Colon (tissue), 2 donors: ENCODE measurements around the gene IFNGR2.
"Not testable (repeated sequence)": the region's sequence is repeated elsewhere in the genome, so short reads cannot be mapped to it uniquely, and the experiment has no call there.

Source experiments
- FAIRE-seq: peaks from 2 replicates; lab custom pipeline; 2012; peaks lifted over from hg19 to GRCh38; lab: Jason Lieb, UNC
- donor health status: control.
- donor health status: control.

Gene IFNGR2

DNA sequence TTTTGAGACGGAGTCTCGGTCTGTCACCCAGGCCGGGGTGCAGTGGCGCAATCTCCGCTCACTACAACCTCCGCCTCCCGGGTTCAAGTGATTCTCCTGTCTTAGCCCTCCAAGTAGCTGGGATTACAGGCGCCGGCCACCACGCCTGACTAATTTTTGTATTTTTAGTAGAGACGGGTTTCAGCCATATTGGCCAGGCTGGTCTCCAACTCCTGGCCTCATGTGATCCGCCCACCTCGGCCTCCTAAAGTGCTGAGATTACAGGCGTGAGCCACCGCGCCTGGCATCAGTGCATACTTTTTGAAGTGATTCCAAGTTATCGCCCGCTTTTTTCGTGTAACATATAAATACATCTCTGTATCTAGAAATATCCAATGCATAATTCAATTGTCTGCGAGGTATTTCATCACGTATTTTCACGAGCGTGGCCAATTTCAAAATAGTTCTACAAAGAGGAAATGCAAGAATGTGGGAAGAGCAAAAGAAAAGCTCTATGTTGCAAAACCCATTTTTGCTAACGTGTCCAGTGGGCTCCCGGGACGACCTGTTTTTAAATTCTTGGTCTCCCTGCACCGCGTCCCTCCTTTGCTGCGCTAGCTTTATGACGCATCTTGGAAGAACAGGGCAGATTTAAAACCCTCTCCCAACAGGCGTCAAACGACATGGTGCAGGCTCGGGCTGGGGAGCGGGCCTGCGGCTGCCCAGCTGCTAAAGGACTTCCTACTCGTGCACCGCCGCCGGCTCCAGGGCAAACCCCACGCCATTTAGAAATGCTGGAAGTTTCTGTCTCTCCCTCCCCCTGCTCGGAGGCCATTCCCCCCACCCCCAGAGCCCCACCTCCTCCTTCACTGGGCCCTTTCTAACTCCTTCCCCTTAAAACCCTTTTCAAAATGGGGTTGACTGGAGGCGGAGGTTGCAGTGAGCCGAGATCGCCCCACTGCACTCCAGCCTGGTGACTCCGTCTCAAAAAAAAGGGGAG lies 923 bp upstream of the IFNGR2 start:
- FAIRE-seq, result no peak

DNA sequence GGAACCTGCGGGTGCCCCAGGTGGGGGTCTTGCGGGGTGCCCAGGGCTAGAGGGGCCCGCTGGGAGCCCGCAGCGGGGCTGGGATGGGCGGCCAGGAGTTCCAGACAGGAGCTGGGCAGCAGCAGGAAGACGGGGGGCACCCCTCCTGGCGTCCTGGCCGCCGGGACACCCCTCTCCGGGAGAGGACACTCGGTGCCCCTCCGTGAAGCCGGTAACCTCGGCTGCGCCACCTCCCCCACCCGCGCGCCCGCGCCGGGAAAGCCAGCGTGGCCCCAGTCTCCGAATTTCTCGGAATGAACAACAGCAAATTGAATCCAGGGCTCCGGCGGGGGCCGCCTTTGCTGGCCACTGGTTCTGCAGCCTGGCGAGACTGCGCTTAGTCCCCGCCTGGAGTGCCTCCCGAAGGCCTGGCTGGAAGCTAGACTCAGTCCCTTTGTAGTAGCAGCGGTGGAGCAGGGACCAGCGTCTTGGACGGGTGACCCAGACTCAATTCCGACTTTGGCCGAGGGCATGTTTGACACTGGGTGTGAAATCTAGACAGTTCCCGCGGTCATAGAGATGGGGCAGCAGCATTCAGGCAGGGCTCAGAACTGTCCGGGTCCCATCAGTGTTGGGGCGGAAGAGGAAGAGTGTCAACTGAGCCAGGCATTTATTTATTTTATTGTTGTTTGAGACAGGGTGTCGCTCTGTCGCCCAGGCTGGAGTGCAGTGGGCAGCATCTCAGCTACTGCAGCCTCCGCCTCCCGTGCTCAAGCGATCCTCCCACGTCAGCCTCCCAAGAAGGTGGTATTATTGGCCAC lies 773 bp downstream of the IFNGR2 start:
- FAIRE-seq, result no peak

DNA sequence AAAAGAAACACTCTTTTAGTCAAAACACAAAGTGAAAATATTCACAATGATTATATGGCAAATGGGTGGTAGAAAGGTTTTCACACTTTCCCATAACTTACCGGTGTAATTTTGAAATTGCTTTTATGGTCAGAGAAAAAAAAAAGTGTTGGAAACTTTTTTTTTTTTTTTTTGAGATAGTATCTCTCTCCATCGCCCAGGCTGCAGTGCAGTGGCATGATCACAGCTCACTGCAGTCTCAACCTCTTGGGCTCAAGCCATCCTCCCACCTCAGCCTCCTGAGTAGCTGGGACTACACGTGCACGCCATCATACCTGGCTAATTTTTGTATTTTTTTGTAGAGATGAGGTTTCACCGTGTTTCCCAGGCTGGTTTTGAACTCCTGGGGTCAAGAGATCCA lies 3.3 kb downstream of the IFNGR2 start:
- FAIRE-seq, result no peak

DNA sequence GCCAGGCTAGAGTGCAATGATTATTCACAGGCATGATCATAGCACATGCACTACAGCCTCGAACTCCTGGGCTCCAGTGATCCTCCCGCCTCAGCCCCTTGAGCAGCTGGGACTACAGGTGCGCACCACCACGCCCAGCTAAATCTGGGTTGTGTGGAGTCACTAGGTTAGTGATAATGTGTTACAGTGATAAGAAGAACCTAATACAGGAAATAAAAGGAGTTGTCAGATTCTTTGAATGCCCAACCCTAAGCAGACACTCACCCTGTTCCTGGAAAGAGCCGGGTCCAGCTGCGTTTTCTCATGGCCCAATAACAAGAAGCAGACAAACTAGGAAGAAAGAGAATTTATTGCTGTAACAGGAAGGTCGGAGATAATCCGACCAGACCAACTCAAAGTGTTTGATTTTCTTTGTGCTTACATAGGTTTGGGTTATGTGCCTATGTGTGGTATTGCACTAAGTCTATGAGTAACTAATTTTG lies 8.8 kb downstream of the IFNGR2 start:
- no peak for FAIRE-seq

DNA sequence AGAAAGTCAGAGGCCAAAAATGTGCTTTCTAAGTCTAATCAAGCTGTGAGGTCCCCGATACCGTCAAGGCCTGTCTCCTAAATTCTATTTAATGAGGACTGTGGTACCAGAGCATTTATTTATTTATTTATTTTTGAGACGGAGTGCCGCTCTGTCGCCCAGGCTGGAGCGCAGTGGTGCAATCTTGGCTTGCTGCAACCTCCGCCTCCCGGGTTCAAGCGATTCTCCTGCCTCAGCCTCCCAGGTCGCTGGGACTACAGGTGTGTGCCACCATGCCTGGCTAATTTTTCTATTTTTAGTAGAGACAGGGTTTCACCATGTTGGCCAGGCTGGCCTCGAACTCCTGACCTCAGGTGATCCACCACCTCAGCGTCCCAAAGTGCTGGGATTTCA lies 9.2 kb downstream of the IFNGR2 start:
- not testable (repeated sequence) for FAIRE-seq

DNA sequence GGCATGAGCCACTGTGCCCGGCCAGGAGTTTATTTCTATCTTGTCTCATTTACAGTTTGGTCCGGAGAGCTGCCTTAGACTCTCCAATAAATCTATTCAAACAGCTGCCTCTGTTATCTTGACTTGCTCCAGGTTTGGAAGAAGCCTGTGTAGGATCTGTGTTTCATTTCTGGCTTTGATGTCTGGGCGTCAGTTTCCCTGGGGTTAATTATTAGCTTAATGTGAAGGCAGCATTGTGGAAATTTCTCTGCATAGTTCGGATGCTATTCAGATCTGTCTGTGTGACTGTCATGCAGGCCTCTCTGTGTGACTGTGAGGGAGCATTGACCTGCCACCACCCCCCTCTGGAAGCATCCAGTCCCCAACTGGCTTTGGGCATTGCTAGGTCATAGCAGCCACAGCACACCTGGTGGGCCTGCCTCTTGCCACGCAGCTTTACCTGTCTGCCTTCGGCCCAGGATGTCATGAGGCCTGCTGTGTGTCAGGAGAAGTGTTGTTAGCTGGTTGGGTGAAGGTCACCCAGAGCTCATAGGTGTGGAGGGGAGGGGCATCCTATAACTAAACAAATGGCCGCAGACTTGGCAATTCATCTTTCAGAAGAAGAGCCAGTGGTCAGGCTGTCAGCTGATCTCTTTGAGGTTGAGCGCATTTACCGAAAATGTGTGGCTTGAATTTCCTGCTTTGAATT lies 9.8 kb downstream of the IFNGR2 start:
- no peak for FAIRE-seq

DNA sequence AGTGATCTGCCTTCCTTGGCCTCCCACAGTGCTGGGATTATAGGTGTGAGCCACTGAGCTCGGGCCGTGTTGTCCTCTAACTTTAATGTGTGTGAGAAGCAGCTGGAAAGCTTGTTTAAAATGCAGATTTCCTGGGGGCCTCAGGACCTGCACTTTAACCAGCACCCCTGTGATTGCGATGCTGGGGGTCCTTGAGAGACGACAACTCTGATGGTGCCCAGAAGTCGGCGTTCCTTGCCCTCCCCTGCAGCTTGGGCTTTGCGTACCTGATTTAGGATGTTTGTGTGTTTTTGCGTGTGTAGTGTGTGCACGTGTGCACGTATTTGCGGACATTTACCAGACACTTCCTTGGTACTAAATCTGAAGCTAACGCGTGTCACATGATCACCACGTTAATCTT lies 10.9 kb downstream of the IFNGR2 start:
- FAIRE-seq, result no peak

DNA sequence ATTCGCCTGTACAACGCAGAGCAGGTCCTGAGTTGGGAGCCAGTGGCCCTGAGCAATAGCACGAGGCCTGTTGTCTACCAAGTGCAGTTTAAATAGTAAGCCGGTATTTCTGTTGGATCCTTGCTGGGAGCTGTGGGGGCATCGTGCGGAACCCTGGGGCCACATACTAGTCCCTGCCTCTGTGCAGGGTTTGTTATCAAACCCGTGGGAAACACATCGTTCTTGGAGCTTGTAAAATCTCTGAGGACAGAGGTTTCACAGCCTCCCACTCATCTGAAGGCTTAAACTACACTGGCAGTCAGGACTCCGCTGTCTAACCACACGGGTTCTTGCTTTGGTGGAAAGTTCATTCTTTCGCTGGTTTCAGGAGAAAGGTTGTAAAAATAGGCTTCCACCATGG lies 11.7 kb downstream of the IFNGR2 start:
- no peak for FAIRE-seq

DNA sequence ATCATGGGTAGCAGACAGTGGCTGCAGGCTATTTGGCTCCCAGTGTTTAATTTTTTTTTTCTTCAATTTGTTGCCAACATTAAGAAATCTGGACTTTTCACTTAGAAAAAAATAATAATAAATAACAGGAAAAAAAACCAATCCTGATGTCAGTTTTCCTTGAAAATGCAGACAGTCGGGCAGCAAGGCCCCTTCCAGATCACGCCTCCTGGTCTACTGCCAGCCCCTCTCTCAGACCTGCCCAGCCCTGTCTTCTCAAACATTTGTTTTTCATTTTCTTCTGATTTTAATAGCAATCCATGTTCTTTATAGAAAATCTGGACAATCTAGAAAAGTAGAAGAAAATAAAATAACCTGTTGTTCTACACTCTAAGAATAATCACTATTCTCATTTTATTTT lies 15.5 kb downstream of the IFNGR2 start:
- FAIRE-seq, result no peak

DNA sequence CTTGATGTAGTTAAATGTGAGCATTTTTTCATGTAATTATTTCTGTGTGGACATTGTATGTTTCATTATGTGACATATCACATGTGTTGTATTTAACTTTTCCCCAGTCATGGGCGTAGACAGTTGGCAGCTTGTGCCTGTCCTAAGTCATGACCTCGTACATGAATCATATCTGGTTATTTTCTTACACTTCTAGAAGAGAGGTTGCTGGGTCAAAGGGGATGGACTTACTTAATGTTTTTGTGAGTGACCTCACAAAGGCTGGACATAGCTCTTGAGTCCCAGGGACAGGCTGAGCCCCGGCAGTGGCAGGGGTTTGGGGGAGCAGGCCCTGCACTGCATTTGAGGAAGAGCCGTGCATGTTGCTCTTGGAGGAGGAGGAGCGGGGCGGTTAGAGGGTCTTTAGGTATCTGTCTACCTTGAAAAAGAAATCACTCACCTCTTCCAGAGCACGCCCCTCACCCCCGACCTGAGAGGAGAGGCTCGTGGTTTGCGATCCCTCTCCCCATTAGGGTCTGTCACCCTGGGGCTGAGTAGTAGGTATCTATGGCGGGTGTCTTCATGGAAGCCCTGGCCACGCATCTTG lies 16.4 kb downstream of the IFNGR2 start:
- no peak for FAIRE-seq

DNA sequence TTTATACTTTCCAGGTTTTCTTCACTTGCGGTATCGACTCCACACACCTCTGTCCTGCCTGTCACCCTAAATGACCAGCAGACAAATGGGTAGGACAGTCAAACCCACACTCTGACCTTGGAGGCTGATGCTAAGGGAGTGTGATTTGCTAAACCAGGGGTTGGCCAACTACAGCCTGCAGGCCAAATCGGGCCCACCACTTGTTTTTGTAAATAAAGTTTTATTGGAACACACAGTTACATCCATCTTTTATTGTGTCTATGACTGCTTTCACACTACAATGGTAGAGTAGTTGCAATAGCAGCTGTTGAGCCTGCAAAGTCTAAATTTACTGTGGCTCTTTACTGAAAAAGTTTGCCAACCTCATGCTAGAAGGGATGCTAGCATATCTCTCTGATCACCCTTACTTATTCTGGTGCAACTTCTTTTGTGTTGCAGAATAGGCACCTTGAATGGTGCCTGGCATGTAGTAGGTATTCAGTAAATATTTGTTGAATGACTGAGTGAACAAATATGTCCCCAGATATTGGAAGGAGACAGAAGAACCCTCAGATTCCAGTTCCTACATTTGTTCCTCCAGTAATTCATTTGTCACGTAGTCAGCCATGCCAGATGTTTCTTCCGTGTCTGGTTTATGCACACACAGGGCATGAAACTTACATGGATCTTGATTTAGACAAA lies 18.6 kb downstream of the IFNGR2 start:
- FAIRE-seq, result no peak

DNA sequence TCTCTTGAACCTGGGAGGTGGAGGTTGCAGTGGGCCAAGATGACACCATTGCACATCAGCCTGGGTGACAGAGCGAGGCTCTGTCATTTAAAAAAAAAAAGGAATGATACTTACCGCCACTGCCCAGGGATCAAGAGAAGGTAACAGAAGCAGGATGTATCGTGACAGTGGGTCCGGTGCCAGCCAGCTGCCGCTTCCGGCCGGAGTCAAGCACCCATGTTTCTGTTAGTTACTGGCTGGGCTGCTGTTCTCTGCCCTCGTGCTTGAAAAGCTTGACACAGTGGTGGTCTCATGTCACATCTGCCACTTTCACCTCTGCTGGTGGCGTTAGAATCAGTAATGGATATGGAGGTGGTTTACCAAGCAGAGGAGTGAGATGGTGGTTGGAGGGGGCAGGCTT lies 21.0 kb downstream of the IFNGR2 start:
- FAIRE-seq, result no peak

DNA sequence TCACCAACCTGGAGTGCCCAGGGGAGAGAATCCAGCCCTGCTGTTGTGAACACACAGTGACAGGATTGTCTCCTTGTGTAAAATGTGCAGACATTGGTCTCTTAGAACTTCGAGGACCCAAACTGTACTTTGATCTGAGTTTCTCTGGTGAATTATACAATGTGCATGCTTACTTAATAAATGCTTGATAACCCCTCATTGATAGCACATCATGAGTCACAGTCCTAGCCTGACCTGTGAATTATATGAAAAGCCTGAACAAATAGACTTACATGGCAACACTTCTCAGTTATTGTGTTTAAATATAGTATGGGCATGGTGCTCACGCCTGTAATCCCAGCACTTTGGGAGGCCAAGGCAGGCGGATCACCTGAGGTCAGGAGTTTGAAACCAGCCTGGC lies 22.6 kb downstream of the IFNGR2 start:
- no peak for FAIRE-seq

DNA sequence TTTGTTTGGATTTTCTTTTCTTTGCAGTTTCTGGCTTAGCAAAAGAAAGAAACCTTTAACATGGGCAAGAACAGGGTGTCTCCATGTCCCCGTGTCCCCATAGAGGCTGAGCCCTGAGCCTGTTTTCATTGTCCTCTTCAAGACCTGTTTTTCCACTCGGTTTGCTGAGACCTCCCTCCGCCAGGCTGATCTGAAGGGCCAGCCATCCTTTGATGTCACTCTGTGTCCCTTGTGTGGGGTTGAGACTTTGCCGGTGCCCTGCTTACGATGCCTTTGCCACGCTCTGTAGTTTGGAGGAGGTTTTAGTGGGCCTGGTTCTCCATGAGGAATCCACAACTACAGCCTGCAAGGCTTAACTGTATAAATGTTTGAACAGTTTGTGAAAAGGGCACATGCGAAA lies 23.8 kb downstream of the IFNGR2 start:
- no peak for FAIRE-seq

DNA sequence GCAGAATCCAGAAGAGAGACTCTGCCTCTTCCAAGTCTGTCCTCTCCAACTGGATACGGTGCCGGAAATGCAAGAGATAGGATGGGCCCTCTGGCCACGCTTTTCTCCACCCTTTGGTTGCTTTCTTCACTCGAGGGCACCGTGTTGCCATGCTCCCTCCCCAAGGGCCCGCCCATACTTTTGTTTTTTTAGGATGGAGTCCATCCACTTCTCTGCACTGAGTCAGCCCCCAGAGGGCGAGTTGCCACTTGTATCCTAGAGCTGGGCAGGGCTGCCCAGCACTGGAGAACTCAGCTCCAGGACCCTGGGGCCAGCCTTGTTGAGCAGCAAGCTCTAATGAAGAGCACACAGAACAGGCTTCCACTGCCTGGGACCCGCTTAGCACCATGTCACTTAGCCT lies 25.5 kb downstream of the IFNGR2 start:
- no peak for FAIRE-seq

DNA sequence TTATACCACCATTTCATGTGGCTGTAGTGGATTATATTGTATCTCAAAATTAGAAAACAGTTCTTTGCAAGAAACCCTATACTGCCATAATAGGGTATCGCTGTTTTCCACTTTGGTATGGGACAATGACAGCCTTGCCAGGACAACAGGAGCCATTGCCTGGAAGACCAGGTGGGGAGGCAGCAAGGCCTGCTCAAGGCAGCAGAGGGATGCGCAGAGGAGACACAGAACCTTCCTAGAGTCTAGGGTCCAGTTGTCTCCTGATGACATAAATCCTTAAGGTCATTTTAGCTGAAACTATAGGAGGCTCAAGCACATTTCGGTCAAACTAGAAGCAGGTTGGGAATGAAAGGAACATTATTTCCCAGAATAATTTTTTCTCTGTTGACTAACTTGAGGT lies 27.6 kb downstream of the IFNGR2 start:
- no peak for FAIRE-seq

DNA sequence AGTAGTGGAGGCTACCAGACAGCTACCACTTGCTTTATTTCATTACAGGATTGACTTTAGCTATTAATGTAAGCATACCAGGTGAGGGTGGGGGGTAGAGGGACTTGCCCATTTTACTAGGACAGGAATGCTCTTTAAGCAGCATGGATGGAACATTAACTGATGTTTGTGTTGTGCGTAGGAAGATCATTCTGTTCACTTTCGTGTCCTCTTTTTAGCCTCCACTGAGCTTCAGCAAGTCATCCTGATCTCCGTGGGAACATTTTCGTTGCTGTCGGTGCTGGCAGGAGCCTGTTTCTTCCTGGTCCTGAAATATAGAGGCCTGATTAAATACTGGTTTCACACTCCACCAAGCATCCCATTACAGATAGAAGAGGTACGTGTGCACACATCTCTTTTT lies 29.3 kb downstream of the IFNGR2 start:
- no peak for FAIRE-seq

DNA sequence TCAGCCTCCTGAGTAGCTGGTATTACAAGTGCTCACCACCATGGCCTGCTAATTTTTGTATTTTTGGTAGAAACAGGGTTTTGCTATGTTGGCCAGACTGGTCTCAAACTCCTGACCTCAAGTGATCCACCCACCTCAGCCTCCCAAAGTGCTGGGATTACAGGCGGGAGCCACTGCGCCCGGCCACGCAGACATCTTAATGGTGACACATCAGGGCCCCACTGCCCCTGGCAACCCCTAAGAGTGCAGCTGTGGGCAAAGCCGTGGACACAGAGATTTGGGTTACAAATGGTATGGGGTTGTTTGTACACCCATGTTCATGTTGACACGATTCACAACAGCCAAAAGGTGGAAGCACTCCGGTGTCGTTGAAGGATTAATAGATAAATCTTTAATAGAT lies 29.8 kb downstream of the IFNGR2 start:
- FAIRE-seq, result no peak

DNA sequence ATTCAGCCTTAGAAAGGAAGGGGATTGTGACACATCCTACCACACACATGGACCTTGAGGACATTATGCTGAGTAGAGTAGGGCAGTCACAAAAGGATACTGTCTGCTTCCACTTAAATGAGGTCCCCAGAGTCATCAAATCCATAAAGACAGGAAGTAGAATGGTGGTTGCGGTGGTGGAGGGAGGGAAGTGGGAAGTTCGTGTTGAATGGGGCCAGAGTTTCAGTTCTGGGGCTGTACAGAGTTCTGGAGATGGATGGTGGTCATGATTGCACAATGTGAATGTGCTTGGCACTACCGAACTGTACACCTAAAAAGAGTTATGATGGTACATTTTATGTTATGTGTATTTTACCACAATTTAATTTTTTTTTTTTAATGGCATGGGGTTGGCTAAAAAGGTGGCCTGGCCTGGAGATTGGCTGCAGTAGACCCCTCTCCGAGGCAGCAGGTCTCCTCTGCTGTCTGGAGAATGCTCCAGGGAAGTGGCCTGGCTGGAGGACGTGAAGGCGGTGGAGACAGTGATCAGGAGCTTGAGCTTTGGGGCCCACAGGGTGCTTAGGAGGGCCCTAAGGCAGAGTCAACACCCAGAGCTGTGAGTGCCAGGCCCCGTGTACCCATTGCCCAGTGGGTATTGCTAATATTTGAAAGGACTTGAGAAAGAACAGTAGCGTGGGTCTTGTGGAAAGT lies 30.4 kb downstream of the IFNGR2 start:
- FAIRE-seq, result no peak

DNA sequence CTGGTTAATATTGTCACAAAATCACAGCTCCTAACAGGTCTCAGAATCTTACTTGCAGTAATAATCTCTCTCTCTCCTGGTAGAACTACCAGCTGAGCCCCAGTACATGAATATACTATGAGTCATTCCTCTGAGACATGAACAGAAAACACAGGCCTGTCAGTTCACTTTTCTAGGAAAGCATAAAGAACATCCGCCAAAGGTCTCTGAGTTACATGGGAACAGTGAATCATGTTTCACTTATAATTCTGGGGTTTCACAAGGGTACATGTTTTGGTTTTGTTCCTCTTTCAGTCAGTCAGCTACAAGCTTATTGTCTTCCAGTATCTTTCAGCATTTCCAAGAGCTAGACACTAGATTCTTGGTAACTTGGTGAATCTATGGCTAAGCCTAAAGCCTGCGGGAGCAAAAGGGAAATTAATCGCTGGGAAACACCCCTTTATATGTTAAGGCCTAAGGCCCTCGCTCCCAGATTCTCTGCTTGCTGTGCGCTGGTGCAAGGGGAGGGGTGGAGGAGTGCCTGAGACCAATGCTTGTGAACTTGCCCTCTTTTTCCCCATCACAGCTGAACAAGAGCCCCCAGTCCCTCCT lies 31.7 kb downstream of the IFNGR2 start:
- FAIRE-seq, result no peak

DNA sequence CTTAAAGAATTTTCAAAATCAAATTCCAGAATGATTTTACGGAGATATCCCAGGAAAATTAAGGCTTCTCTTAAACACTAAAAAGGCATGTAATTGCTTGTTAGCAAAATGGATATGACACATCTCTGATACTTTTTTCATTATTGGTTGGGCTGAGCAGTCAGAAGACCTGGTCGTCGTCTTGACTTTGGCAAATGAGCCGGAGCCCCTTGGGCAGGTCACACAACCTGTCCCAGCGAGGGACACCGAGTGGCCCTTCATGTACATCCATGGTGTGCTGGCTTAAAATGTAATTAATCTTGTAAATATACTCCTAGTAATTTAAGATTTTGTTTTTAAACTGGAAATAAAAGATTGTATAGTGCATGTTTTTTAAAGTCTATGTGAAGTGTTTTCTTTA lies 33.9 kb downstream of the IFNGR2 start:
- FAIRE-seq, result no peak
